ENCODE data around the gene ARHGDIA.
"Not testable (repeated sequence)": the region's sequence is repeated elsewhere in the genome, so short reads cannot be mapped to it uniquely, and the experiment has no call there.

Gene ARHGDIA

GRCh38 chr17:81840826-81841778, 30.0 kb downstream of the ARHGDIA start:
- no peak for DNase-seq

GRCh38 chr17:81840059-81840458, 31.1 kb downstream of the ARHGDIA start:
- DNase-seq: not testable (repeated sequence)

GRCh38 chr17:81839301-81839700, 31.8 kb downstream of the ARHGDIA start:
- DNase-seq: no peak

GRCh38 chr17:81838753-81839255, 32.3 kb downstream of the ARHGDIA start:
- no peak for DNase-seq

GRCh38 chr17:81837641-81838040, 33.5 kb downstream of the ARHGDIA start:
- DNase-seq: peak in 1 of 2 donors; percentile 44

- DNase-seq: no peak
Observed at GRCh38 chr17:81834831-81835267, 36.3 kb downstream of the ARHGDIA start, which contains the start of gene PPP1R27. Gene PPP1R27 (minus strand): TSS chr17:81835050. CDS start chr17:81834953, 97 bp downstream.

GRCh38 chr17:81833921-81834830, 37.0 kb downstream of the ARHGDIA start:
- no peak for DNase-seq

GRCh38 chr17:81833160-81833920, 37.8 kb downstream of the ARHGDIA start, which contains the start of gene MCRIP1:
Gene MCRIP1 (minus strand): TSS chr17:81833291. CDS start chr17:81824506, 8,785 bp downstream.
- DNase-seq: peak; percentile 93

GRCh38 chr17:81832608-81833159, 38.5 kb downstream of the ARHGDIA start:
- no peak for DNase-seq

- peak; percentile 44 to 45 for DNase-seq
Observed at GRCh38 chr17:81831957-81832607, 39.1 kb downstream of the ARHGDIA start.

GRCh38 chr17:81831563-81831956, 39.6 kb downstream of the ARHGDIA start:
- no peak for DNase-seq

GRCh38 chr17:81829858-81830257, 41.3 kb downstream of the ARHGDIA start:
- no peak for DNase-seq

GRCh38 chr17:81828656-81829055, 42.5 kb downstream of the ARHGDIA start:
- no peak for DNase-seq

- no peak for DNase-seq
Observed at GRCh38 chr17:81825841-81826466, 45.2 kb downstream of the ARHGDIA start.

GRCh38 chr17:81824595-81824994, 46.5 kb downstream of the ARHGDIA start:
- no peak for DNase-seq

GRCh38 chr17:81823820-81824550, 47.2 kb downstream of the ARHGDIA start:
- no peak for DNase-seq

GRCh38 chr17:81822996-81823819, 47.9 kb downstream of the ARHGDIA start:
- DNase-seq: no peak

GRCh38 chr17:81822312-81822637, 48.9 kb downstream of the ARHGDIA start:
- no peak for DNase-seq

- DNase-seq: no peak
Observed at GRCh38 chr17:81821603-81822311, 49.4 kb downstream of the ARHGDIA start.
